Colonic mucosa (tissue), 4 donors: Measurements from ENCODE around the gene HSPA1L. TPM values are rescaled to one million over a fixed set of nuclear protein-coding genes. Genes with fewer than 3 reads are reported as not detected.
"Not testable (repeated sequence)": the region's sequence is repeated elsewhere in the genome, so short reads cannot be mapped to it uniquely, and the experiment has no call there.

ENCODE experiments used
- DNase-seq: peaks from one replicate; pipeline ENCODE4 v3.0.0-alpha.2; 2020
- H3K27ac ChIP-seq: fragments of 200-600 bp; one replicate; pipeline ENCODE4 v1.8.0; 2021
- H3K27me3 ChIP-seq: fragments of 200-600 bp; one replicate; pipeline ENCODE4 v1.8.0; 2021
- H3K36me3 ChIP-seq: fragments of 200-600 bp; one replicate; pipeline ENCODE4 v1.8.0; 2021
- H3K4me1 ChIP-seq: fragments of 200-600 bp; one replicate; pipeline ENCODE4 v1.8.0; 2021; ENCODE audit warnings: mild to moderate bottlenecking
- H3K4me3 ChIP-seq: fragments of 200-600 bp; one replicate; pipeline ENCODE4 v1.8.0; 2021
- H3K9ac ChIP-seq, 2 donors: one replicate each; pipeline ENCODE4 v1.7.0; 2013; ENCODE audit warnings: control low read depth in 2 of 2, low read depth in 2 of 2, low read length in 2 of 2
- H3K9me3 ChIP-seq: fragments of 200-600 bp; one replicate; pipeline ENCODE4 v1.8.0; 2021
- intact Hi-C: fragments of 100-400 bp; cut with DNase I; formaldehyde crosslinking; loops from one replicate; pipeline ENCODE4 v1.14.1; 2022
- total RNA-seq, 2 donors: library from RNA; stranded (reverse); fragmentation: NEBNext Ultra II Directional in 1 of 2; extraction: Animal tissue kit (Norgen Biotek cat#: 25700) in 1 of 2; gene quantifications; one replicate each; pipeline ENCODE4 v1.2.1, GENCODE V29; 2021
- TF ChIP-seq, protein P1 (sequence below): fragments of 200-600 bp; IDR thresholded peaks from one replicate; pipeline ENCODE4 v1.8.0; 2022; ENCODE audit warnings: antibody characterized with exemption, mild to moderate bottlenecking
- donor health status: healthy.
- donor health status: DM: no; HTN: no; CAD: no.
- donor health status: DM: no; HTN: no; CAD: no.

Gene HSPA1L
- total RNA-seq, 2 donors from 2014 or later, result 0.98 to 1.4 TPM

DNA sequence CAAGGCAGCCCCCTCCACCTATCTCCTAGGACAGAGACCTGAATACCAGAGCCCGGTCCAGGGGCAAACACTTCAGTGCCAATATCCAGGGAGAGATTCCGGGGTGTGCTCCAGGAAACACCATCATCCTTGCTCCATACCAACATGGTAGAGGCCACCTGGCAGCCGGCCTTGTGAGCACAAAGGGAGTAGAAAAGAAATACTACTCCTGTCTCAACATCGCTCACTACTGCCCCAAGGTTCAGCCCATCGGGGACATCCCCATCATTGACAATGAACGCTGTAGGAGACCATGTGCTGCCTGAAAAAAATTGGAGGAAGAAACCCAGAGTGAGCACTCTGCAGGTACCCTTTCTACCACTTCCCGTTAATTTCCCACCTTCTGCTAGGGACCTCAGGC lies 46.1 kb upstream of the HSPA1L start:
- Histone ChIP-seq H3K9ac (no peak overlapping the region), H3K36me3 (peaks cover 4% of the 10 kb centered on the region), H3K27me3 (no peaks in the 10 kb centered on the region), H3K27ac (no peak overlapping the region), H3K4me1 (peaks cover 4% of the 10 kb centered on the region), H3K4me3 (no peak overlapping the region), H3K9me3 (no peaks in the 10 kb centered on the region)
- intact Hi-C loops, result no loop called here
- TF ChIP-seq, protein P1, sequence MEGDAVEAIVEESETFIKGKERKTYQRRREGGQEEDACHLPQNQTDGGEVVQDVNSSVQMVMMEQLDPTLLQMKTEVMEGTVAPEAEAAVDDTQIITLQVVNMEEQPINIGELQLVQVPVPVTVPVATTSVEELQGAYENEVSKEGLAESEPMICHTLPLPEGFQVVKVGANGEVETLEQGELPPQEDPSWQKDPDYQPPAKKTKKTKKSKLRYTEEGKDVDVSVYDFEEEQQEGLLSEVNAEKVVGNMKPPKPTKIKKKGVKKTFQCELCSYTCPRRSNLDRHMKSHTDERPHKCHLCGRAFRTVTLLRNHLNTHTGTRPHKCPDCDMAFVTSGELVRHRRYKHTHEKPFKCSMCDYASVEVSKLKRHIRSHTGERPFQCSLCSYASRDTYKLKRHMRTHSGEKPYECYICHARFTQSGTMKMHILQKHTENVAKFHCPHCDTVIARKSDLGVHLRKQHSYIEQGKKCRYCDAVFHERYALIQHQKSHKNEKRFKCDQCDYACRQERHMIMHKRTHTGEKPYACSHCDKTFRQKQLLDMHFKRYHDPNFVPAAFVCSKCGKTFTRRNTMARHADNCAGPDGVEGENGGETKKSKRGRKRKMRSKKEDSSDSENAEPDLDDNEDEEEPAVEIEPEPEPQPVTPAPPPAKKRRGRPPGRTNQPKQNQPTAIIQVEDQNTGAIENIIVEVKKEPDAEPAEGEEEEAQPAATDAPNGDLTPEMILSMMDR, result no peak
- DNase-seq, result no peak

DNA sequence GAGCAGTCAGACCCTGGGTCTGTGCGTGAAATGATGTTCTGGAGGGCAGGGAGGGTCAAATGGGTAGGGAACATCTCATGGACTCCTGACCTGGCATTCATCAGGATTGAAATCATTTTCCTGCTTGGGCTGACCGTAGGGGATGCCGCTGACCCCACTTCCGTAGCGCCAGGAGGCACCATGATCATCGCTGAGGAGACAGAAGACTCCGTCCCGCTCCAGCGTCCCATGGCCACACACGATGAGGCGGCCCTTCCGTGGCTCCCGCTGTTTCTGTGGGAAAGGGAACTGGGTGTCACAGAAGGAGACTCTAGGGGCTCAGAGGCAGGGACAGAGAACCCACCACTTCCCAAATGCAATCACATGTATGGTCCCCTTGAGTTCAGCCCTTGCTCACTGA lies 45.3 kb upstream of the HSPA1L start:
- Histone ChIP-seq H3K4me3 (no peak overlapping the region), H3K9ac (no peak overlapping the region), H3K27me3 (no peaks in the 10 kb centered on the region), H3K9me3 (no peaks in the 10 kb centered on the region), H3K27ac (no peak overlapping the region), H3K36me3 (peaks cover 4% of the 10 kb centered on the region), H3K4me1 (peaks cover 4% of the 10 kb centered on the region)
- intact Hi-C loops, result no loop called here
- no peak for DNase-seq
- TF ChIP-seq, protein P1, result no peak

DNA sequence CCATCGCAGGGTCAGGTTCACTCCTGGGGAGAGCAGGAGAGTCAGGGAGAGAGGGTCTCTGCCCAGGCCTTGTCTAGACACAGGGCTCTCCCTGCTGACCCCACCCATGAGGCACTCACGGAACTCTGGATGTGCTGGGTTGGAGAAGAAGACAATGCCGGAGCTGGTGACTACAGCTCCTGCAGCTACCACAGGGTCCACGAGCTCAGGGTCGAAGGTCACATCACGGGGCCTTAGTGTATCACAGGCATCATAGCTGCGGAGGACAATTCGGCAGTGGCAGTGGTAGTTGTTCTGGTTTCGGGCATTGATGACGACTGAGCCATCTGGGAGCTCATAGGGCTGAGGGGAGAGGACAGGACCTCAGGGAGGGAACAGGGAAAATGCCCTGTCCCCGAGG lies 44.8 kb upstream of the HSPA1L start:
- H3K4me1 ChIP-seq, result peaks cover 4% of the 10 kb centered on the region
- peaks cover 4% of the 10 kb centered on the region for H3K36me3 ChIP-seq
- H3K9me3 ChIP-seq, result no peaks in the 10 kb centered on the region
- no peak overlapping the region for H3K4me3 ChIP-seq
- DNase-seq, result no peak
- TF ChIP-seq, protein P1, result no peak
- intact Hi-C loops, result no loop called here
- no peak overlapping the region for H3K9ac ChIP-seq
- no peak overlapping the region for H3K27ac ChIP-seq
- no peaks in the 10 kb centered on the region for H3K27me3 ChIP-seq

DNA sequence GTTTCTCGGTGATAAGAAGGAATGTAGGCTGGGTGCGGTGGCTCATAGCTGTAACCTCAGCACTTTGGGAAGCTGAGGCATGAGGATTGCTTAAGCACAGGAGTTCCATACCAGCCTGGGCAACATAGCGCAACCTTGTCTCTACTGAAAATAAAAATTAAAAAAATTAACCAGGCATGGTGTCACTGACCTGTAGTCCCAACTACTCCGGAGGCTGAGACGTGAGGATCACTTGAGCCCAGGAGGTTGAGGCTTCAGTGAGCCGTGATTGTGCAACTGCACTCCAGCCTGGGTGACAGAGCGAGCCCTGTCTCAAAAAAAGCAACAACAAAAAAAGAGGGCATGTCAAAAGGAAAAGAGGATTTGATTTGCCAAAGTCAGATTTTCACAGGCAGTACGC lies 43.6 kb upstream of the HSPA1L start:
- Histone ChIP-seq H3K4me3 (no peak overlapping the region), H3K36me3 (no peaks in the 10 kb centered on the region), H3K27ac (no peak overlapping the region), H3K4me1 (peaks cover 4% of the 10 kb centered on the region), H3K27me3 (no peaks in the 10 kb centered on the region), H3K9ac (no peak overlapping the region), H3K9me3 (no peaks in the 10 kb centered on the region)
- TF ChIP-seq, protein P1, result no peak
- intact Hi-C loops, result no loop called here
- no peak for DNase-seq

DNA sequence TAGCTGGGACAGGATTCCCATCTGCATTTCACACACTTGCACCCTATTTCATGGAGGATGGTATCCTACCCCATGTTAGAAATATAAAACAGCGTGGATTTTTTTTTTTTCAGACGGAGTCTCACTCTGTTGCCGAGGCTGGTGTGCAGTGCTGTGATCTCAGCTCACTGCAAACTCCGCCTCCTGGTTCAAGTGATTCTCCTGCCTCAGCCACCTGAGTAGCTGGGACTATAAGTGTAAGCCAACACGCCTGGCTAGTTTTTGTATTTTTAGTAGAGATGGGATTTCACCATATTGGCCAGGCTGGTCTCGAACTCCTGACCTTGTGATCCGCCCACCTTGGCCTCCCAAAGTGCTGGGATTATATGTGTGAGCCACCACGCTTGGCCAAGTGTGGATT lies 42.7 kb upstream of the HSPA1L start:
- H3K4me3 ChIP-seq, DNase-seq, H3K9ac ChIP-seq, H3K9me3 ChIP-seq, H3K27ac ChIP-seq, intact Hi-C loops, H3K36me3 ChIP-seq, H3K4me1 ChIP-seq, H3K27me3 ChIP-seq: not testable (repeated sequence)

DNA sequence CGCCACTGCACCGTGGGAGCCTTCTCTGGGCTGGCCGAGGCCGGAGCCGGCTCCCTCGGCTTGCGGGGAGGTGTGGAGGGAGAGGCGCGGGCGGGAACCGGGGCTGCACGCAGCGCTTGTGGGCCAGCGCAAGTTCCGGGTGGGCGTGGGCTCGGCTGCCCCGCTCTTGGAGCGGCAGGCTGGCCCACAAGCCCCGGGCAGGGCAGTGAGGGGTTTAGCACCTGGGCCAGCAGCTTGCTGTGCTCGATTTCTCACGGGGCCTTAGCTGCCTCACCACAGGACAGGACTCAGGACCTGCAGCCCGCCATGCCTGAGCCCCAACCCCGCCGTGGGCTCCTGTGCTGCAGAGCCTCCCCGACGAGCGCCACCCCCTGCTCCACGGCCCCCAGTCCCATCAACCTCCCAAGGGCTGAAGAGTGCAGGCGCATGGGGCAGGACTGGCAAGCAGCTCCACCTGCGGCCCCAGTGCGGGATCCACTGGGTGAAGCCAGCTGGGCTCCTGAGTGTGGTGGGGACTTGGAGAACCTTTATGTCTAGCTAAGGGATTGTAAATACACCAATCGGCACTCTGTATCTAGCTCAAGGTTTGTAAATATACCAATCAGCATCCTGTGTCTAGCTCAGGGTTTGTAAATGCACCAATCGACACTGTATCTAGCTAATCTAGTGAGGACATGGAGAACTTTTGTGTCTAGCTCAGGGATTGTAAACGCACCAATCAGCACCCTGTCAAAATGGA lies 37.1 kb upstream of the HSPA1L start:
- DNase-seq, H3K27ac ChIP-seq, H3K9ac ChIP-seq, intact Hi-C loops, H3K4me1 ChIP-seq, H3K9me3 ChIP-seq, H3K4me3 ChIP-seq, H3K36me3 ChIP-seq, H3K27me3 ChIP-seq: not testable (repeated sequence)
